ENCODE measurements around the gene CDC34.

DNA sequence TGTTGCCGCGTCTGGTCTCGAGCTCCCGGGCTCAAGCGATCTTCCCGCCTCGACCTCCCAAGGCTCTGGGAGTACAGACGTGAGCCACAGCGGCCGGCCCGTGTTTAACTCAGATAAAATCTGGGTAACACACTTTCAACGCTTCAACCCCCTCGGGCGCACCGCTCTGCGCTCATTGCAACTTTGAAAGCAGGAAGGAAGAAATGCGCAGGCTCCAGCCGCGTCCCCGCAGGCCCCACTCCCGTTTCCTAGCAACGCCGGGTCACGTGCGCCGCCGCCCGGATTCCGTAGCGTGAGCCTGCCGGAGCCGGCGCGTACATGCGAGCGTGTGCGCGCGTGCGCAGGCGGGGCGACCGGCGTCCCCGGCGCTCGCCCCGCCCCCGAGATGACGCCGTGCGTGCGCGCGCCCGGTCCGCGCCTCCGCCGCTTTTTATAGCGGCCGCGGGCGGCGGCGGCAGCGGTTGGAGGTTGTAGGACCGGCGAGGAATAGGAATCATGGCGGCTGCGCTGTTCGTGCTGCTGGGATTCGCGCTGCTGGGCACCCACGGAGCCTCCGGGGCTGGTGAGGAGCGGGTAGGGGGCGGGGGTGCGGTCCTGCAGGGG is 40.7 kb downstream of the CDC34 start, which contains the start of gene BSG:
- peak; percentile 54 to 94 for TF ChIP-seq POLR2A (IDR thresholded peaks at IDR 0.05)
- no peak for TF ChIP-seq CTCF (IDR thresholded peaks at IDR 0.05)
- TF ChIP-seq POLR2AphosphoS5 (IDR thresholded peaks at IDR 0.05) = peak in 2 of 3 donors; percentile 32 to 87
